ENCODE data around the gene SNCB.

DNA sequence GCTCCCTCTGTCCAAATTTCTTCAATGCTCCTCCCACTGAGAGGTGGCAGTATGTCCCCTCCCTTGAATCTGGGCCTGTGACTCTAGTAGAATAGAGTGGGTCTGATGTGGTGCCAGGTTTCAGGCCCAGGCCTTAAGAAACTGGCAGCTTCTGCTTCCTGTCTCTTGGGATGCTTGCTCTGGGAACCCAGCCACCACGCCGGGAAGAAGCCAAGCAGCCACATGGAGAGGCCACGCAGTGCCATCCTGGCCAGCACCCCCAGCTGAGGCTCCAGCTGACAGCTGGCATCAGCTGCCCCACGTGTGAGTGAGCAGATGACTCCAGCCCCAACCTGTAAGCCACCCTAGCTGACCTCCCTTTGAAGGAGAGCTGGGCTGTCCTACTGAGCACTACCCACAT, 9.6 kb upstream of the SNCB start:
- TF ChIP-seq, protein P1, sequence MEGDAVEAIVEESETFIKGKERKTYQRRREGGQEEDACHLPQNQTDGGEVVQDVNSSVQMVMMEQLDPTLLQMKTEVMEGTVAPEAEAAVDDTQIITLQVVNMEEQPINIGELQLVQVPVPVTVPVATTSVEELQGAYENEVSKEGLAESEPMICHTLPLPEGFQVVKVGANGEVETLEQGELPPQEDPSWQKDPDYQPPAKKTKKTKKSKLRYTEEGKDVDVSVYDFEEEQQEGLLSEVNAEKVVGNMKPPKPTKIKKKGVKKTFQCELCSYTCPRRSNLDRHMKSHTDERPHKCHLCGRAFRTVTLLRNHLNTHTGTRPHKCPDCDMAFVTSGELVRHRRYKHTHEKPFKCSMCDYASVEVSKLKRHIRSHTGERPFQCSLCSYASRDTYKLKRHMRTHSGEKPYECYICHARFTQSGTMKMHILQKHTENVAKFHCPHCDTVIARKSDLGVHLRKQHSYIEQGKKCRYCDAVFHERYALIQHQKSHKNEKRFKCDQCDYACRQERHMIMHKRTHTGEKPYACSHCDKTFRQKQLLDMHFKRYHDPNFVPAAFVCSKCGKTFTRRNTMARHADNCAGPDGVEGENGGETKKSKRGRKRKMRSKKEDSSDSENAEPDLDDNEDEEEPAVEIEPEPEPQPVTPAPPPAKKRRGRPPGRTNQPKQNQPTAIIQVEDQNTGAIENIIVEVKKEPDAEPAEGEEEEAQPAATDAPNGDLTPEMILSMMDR (conservative IDR thresholded peaks at IDR 0.05 in 1 of 2, IDR thresholded peaks at IDR 0.05 in 1 of 2; ENCODE audit: extremely low read depth in 1 of 2, insufficient read depth in 1 of 2, low read depth in 1 of 2, low read length in 2 of 2), result no peak
- TF ChIP-seq EZH2 (IDR thresholded peaks at IDR 0.05; ENCODE audit: borderline replicate concordance, low read length), result no peak
